Neural progenitor cell (in vitro differentiated cells): ENCODE data around the gene RGMB. TPM values are rescaled to one million over a fixed set of nuclear protein-coding genes. Genes with fewer than 3 reads are reported as not detected.

Experiments used
- DNase-seq: peaks from one replicate; pipeline ENCODE4 v3.0.0-alpha.2; 2016; ENCODE audit warnings: low spot score
- H2AFZ ChIP-seq: fragments of 200-600 bp; sonication (generic); replicated peaks from 2 replicates; pipeline ENCODE4 v1.6.1; 2016; ENCODE audit warnings: antibody characterized with exemption
- H3F3A ChIP-seq: fragments of 200-600 bp; sonication (generic); 2 replicates; pipeline ENCODE4 v1.6.1; 2016; ENCODE audit warnings: antibody characterized with exemption, low read depth
- H3K27ac ChIP-seq: fragments of 200-600 bp; sonication (generic); 2 replicates; pipeline ENCODE4 v1.5.1; 2016; ENCODE audit warnings: mild to moderate bottlenecking
- H3K27me3 ChIP-seq: fragments of 200-600 bp; sonication (generic); 2 replicates; pipeline ENCODE4 v1.6.1; 2016; ENCODE audit warnings: mild to moderate bottlenecking, moderate library complexity
- H3K36me3 ChIP-seq: fragments of 200-600 bp; sonication (generic); 2 replicates; pipeline ENCODE4 v1.5.1; 2016
- H3K4me1 ChIP-seq: fragments of 200-600 bp; sonication (generic); 2 replicates; pipeline ENCODE4 v1.6.1; 2016; ENCODE audit warnings: mixed run types
- H3K4me2 ChIP-seq: fragments of 200-600 bp; sonication (generic); 2 replicates; pipeline ENCODE4 v1.6.1; 2016
- H3K4me3 ChIP-seq: fragments of 200-600 bp; sonication (generic); 2 replicates; pipeline ENCODE4 v1.5.1; 2016
- H3K79me2 ChIP-seq: fragments of 200-600 bp; sonication (generic); 2 replicates; pipeline ENCODE4 v1.6.1; 2016; ENCODE audit warnings: low read depth
- H3K9ac ChIP-seq: fragments of 200-600 bp; sonication (generic); 2 replicates; pipeline ENCODE4 v1.6.1; 2016
- H3K9me3 ChIP-seq: fragments of 200-600 bp; sonication (generic); 2 replicates; pipeline ENCODE4 v1.5.1; 2016; ENCODE audit warnings: low read depth
- H4K20me1 ChIP-seq: fragments of 200-600 bp; sonication (generic); 2 replicates; pipeline ENCODE4 v1.6.1; 2016; ENCODE audit warnings: low read depth
- H3K27ac Mint-ChIP-seq: 3 replicates; pipeline ENCODE4 v1.8.0; 2021; ENCODE audit warnings: mixed read lengths
- H3K27me3 Mint-ChIP-seq: 2 replicates; pipeline ENCODE4 v1.8.0; 2022; ENCODE audit warnings: low read depth, mild to moderate bottlenecking, inconsistent platforms, moderate library complexity, mixed read lengths; ENCODE audit not compliant: insufficient read depth
- H3K36me3 Mint-ChIP-seq: 3 replicates; pipeline ENCODE4 v1.8.0; 2021; ENCODE audit warnings: mixed read lengths
- H3K4me1 Mint-ChIP-seq: 3 replicates; pipeline ENCODE4 v1.8.0; 2021; ENCODE audit warnings: mixed read lengths
- H3K4me3 Mint-ChIP-seq: 3 replicates; pipeline ENCODE4 v1.8.0; 2021; ENCODE audit warnings: mild to moderate bottlenecking, moderate library complexity, mixed read lengths
- H3K9me3 Mint-ChIP-seq: 3 replicates; pipeline ENCODE4 v1.8.0; 2020; ENCODE audit warnings: mixed read lengths
- CTCF ChIP-seq: fragments of 200-600 bp; sonication (generic); IDR thresholded peaks from 2 replicates; pipeline ENCODE4 v1.5.1; 2017; ENCODE audit warnings: antibody characterized with exemption, mild to moderate bottlenecking
- EZH2 ChIP-seq: fragments of 200-600 bp; sonication (generic); IDR thresholded peaks from 2 replicates; pipeline ENCODE4 v1.6.1; 2017; ENCODE audit warnings: antibody characterized with exemption, mild to moderate bottlenecking, moderate library complexity
- EZH2phosphoT487 ChIP-seq: fragments of 200-600 bp; sonication (generic); IDR thresholded peaks from 2 replicates; pipeline ENCODE4 v1.6.1; 2017; ENCODE audit warnings: antibody characterized with exemption
- total RNA-seq: library from RNA; depleted of rRNA; stranded (reverse); fragments of >200 nt; gene quantifications from 2 replicates; pipeline ENCODE4 v1.2.3, GENCODE V29; 2015; ENCODE audit warnings: low replicate concordance

RGMB gene
- total RNA-seq, 1 donor from 2014 or later, result 27.4 TPM

DNA sequence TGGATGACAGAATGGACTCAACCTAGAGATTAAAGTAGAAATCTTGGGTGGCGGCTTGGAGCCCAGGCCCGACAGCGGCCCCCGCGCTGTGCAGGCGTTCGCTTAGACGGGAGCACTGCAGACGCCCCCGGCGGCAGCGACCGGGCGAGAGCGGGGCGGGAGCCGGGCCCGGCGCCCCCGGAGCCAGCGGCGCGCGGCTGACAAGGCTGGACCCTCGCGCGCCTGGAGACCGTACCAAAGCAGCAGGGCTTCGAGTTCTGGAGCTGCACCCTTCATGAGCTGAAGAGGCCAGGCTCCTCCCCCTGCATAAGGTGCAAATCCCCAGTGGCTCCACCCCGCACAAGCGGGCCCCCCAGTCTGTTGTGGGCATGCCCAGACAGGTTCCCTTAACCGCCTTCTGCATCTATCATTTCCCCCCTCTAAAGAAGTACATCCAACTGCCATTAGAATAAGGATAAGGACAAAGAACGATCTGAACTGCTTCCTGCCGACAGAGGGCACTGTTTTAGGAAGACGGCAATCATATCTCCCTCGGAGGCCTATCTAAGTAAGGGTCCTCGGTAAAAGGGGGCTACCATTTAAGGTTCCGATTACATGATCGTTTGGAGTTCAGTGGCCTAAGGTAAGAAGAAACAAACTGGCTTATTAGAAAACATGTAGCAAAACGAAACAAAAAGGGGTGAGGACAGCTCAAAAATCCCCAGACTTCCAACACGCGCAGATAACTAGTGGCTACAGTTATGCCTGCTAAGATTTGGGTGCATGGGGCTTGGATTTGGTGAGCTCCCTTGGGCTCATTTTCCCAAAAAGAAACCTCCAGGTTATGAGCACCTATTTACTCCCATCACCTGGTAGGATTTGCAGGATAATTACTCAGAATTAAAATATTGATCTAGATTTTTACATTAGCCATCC lies 66.3 kb downstream of the RGMB start:
- H3K27ac ChIP-seq, result no peak overlapping the region
- no peaks in the 10 kb centered on the region for H3K27me3 Mint-ChIP-seq
- no peak overlapping the region for H2AFZ ChIP-seq
- no peaks in the 10 kb centered on the region for H3K4me1 Mint-ChIP-seq
- DNase-seq, result no peak
- peaks cover 12% of the 10 kb centered on the region for H3K9me3 Mint-ChIP-seq
- no peak overlapping the region for H3K4me2 ChIP-seq
- H3K27ac Mint-ChIP-seq, result no peak overlapping the region
- H3K9ac ChIP-seq, result no peak overlapping the region
- H3K79me2 ChIP-seq, result no peaks in the 10 kb centered on the region
- no peak overlapping the region for H3K4me3 ChIP-seq
- peaks cover 3% of the 10 kb centered on the region for H3K9me3 ChIP-seq
- H3F3A ChIP-seq, result no peaks in the 10 kb centered on the region
- no peaks in the 10 kb centered on the region for H3K4me1 ChIP-seq
- H3K4me3 Mint-ChIP-seq, result no peak overlapping the region
- no peaks in the 10 kb centered on the region for H3K36me3 ChIP-seq
- H3K27me3 ChIP-seq, result no peaks in the 10 kb centered on the region
- H3K36me3 Mint-ChIP-seq, result peaks cover 4% of the 10 kb centered on the region
- H4K20me1 ChIP-seq, result no peaks in the 10 kb centered on the region
- TF ChIP-seq EZH2phosphoT487, result no peak
- no peak for TF ChIP-seq CTCF
- TF ChIP-seq EZH2, result no peak

DNA sequence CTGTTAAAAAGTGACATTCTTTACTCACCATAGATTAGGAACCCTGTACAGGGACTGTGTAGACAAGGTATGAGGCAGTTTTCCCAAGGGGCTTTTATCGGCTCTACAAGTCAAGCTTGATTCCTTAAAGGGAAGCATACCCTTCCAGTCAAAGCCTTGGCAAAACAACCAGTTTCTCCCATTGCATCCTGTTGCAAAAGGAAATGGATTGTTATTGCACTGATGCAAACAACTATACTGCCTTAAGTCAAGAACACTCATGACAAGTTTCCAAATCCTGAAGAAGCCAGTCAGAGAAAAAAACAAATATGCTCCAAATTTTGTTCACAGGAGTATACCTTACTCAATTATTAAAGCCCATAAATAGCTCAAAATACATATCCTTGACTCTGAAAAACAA lies 67.5 kb downstream of the RGMB start:
- Histone ChIP-seq H3K27me3 (no peaks in the 10 kb centered on the region), H3F3A (no peaks in the 10 kb centered on the region), H3K4me2 (no peak overlapping the region), H3K27ac (no peak overlapping the region), H3K79me2 (no peaks in the 10 kb centered on the region), H3K9me3 (peaks cover 6% of the 10 kb centered on the region), H3K36me3 (no peaks in the 10 kb centered on the region), H2AFZ (no peak overlapping the region), H3K4me1 (no peaks in the 10 kb centered on the region), H4K20me1 (no peaks in the 10 kb centered on the region), H3K9ac (no peak overlapping the region), H3K4me3 (no peak overlapping the region)
- H3K4me3 Mint-ChIP-seq, result no peak overlapping the region
- TF ChIP-seq CTCF (no peak), EZH2 (no peak)
- H3K36me3 Mint-ChIP-seq, result peaks cover 6% of the 10 kb centered on the region
- H3K27me3 Mint-ChIP-seq, result peaks cover 2% of the 10 kb centered on the region
- H3K4me1 Mint-ChIP-seq, result no peaks in the 10 kb centered on the region
- H3K27ac Mint-ChIP-seq, result no peak overlapping the region
- DNase-seq, result no peak
- H3K9me3 Mint-ChIP-seq, result peaks cover 16% of the 10 kb centered on the region

- Histone ChIP-seq H3K36me3 (no peaks in the 10 kb centered on the region), H3K27me3 (no peaks in the 10 kb centered on the region), H3K79me2 (no peaks in the 10 kb centered on the region), H3K4me3 (no peak overlapping the region), H2AFZ (no peak overlapping the region), H3K4me1 (no peaks in the 10 kb centered on the region), H3K4me2 (no peak overlapping the region), H4K20me1 (no peaks in the 10 kb centered on the region), H3K9me3 (peaks cover 6% of the 10 kb centered on the region), H3F3A (no peaks in the 10 kb centered on the region), H3K9ac (no peak overlapping the region), H3K27ac (no peak overlapping the region)
- peaks cover 6% of the 10 kb centered on the region for H3K36me3 Mint-ChIP-seq
- DNase-seq, result no peak
- no peak for TF ChIP-seq EZH2phosphoT487
- TF ChIP-seq EZH2, result no peak
- H3K27me3 Mint-ChIP-seq, result peaks cover 4% of the 10 kb centered on the region
- no peaks in the 10 kb centered on the region for H3K4me1 Mint-ChIP-seq
- H3K9me3 Mint-ChIP-seq, result peaks cover 20% of the 10 kb centered on the region
- no peak overlapping the region for H3K4me3 Mint-ChIP-seq
- H3K27ac Mint-ChIP-seq, result no peak overlapping the region
Measured at GRCh38 chr5:98843481-98843880, 70.0 kb downstream of the RGMB start.

- H3K4me1 Mint-ChIP-seq, result no peaks in the 10 kb centered on the region
Measured at GRCh38 chr5:98844865-98845264, 71.4 kb downstream of the RGMB start.

More at GRCh38 chr5:98844865-98845264, 71.4 kb downstream of the RGMB start:
- DNase-seq, result no peak
- Histone ChIP-seq H3F3A (no peaks in the 10 kb centered on the region), H3K27ac (no peak overlapping the region), H3K9ac (no peak overlapping the region), H3K4me1 (no peaks in the 10 kb centered on the region), H3K9me3 (peaks cover 6% of the 10 kb centered on the region), H3K36me3 (no peaks in the 10 kb centered on the region), H3K4me2 (no peak overlapping the region), H3K4me3 (no peak overlapping the region), H3K79me2 (no peaks in the 10 kb centered on the region), H3K27me3 (no peaks in the 10 kb centered on the region), H4K20me1 (no peaks in the 10 kb centered on the region), H2AFZ (no peak overlapping the region)
- Mint-ChIP-seq H3K4me3 (no peak overlapping the region), H3K36me3 (peaks cover 4% of the 10 kb centered on the region), H3K9me3 (peaks cover 20% of the 10 kb centered on the region), H3K27ac (no peak overlapping the region), H3K27me3 (peaks cover 4% of the 10 kb centered on the region)
- TF ChIP-seq EZH2phosphoT487, result no peak
- no peak for TF ChIP-seq EZH2
- no peak for TF ChIP-seq CTCF
